ENCODE measurements around the gene PCDHA5. TPM values are rescaled to one million over a fixed set of nuclear protein-coding genes. Genes with fewer than 3 reads are reported as not detected.

PCDHA5 gene
- total RNA-seq, 1 experiment from 2014 or later, result 0.33 TPM

- Histone ChIP-seq H3K27me3 (ENCODE audit: insufficient read depth, low read length) (no peaks in the 10 kb centered on the region), H3K4ac (ENCODE audit: low read depth, low read length) (no peak within 1 kb of the TSS)
These were observed 6.4 kb downstream of the PCDHA5 start, which contains the start of gene PCDHA6 for GRCh38 chr5:140827704-140828361. Gene PCDHA6 (plus strand): TSS chr5:140827960. CDS start chr5:140828092, 132 bp downstream.

More at GRCh38 chr5:140827704-140828361, 6.4 kb downstream of the PCDHA5 start, which contains the start of gene PCDHA6:
- H2AFZ ChIP-seq (ENCODE audit: low read length), result no peak within 1 kb of the TSS
- H3K56ac ChIP-seq (ENCODE audit: insufficient read length, low read depth, low read length), result no peak within 1 kb of the TSS
- H3K27ac Mint-ChIP-seq, result peak within 1 kb of the TSS in 1 of 3 experiments; percentile 97; a peak in 3 of 7 replicates
- peak; percentile 63 for TF ChIP-seq CTCF (conservative IDR thresholded peaks at IDR 0.05)
- WGBS (ENCODE audit: extremely low coverage, insufficient read length, low lambda C conversion rate), result no CpG with 5 or more reads among the region's 27 CpGs
- H4K5ac ChIP-seq (ENCODE audit: insufficient read length, low read depth, low read length), result no peak within 1 kb of the TSS
- no peak within 1 kb of the TSS for H2BK5ac ChIP-seq (ENCODE audit: insufficient read length, low read length)
- H2BK15ac ChIP-seq (ENCODE audit: low read depth, low read length), result no peak within 1 kb of the TSS
- H3K9ac ChIP-seq (ENCODE audit: extremely low read depth, insufficient read length, low read length), result no peak within 1 kb of the TSS
- no peak within 1 kb of the TSS for H2BK120ac ChIP-seq (ENCODE audit: low read depth, low read length, poor library complexity, severe bottlenecking)
- no peak for DNase-seq
- peaks cover 3% of the 10 kb centered on the region for H3K23me2 ChIP-seq (ENCODE audit: insufficient read length, low read depth, low read length, poor library complexity, severe bottlenecking)
- no peaks in the 10 kb centered on the region for H3K9me3 ChIP-seq (ENCODE audit: control insufficient read depth, low read depth, low read length)
- no peaks in the 10 kb centered on the region for H3K27me3 Mint-ChIP-seq (ENCODE audit: low read depth)
- H3K18ac ChIP-seq (ENCODE audit: insufficient read length, low read depth, low read length), result no peak within 1 kb of the TSS
- no peaks in the 10 kb centered on the region for H4K20me1 ChIP-seq (ENCODE audit: control insufficient read depth, insufficient read depth, insufficient read length)
- H3K4me1 ChIP-seq (ENCODE audit: insufficient read depth, low read length), result no peaks in the 10 kb centered on the region
- no peak within 1 kb of the TSS for H2AK5ac ChIP-seq (ENCODE audit: insufficient read length, low read length)
- H3K23ac ChIP-seq (ENCODE audit: insufficient read length, low read depth, low read length), result no peak within 1 kb of the TSS
- no peaks in the 10 kb centered on the region for H3K79me1 ChIP-seq (ENCODE audit: insufficient read depth, low read depth, low read length, poor library complexity, severe bottlenecking)
- peaks cover 15 to 31% (median 18%) of the 10 kb centered on the region in 3 experiments for H3K36me3 Mint-ChIP-seq (ENCODE audit: insufficient read depth in 1 of 3, low read depth in 3 of 3)
- H3K4me3 Mint-ChIP-seq, result peak within 1 kb of the TSS; percentile 76 to 88
- no peak within 1 kb of the TSS for H3T11ph ChIP-seq (ENCODE audit: low read length)
- no peak within 1 kb of the TSS for H2BK20ac ChIP-seq (ENCODE audit: low read depth, low read length, poor library complexity, severe bottlenecking)
- no peak within 1 kb of the TSS for H4K91ac ChIP-seq (ENCODE audit: insufficient read length, low read depth, low read length)
- no peaks in the 10 kb centered on the region for H3K79me2 ChIP-seq (ENCODE audit: insufficient read depth, low read length)
- peaks cover 0 to 11% of the 10 kb centered on the region in 2 experiments; a peak in 2 of 4 replicates for H3K4me1 Mint-ChIP-seq
- no peak within 1 kb of the TSS for H4K8ac ChIP-seq (replicated peaks; ENCODE audit: insufficient read length, low read depth, low read length)
- H2BK12ac ChIP-seq (ENCODE audit: insufficient read length, low read depth, low read length), result no peak within 1 kb of the TSS
- H3K27ac ChIP-seq (ENCODE audit: insufficient read length, low read depth, low read length), result no peak within 1 kb of the TSS
- H3K9me3 Mint-ChIP-seq, result peaks cover 19 to 20% of the 10 kb centered on the region in 2 experiments
- no peak within 1 kb of the TSS for H3K4me2 ChIP-seq (ENCODE audit: insufficient read depth, insufficient read length, low read length)
- peak within 1 kb of the TSS; percentile 76; the same call in 1 of the 2 replicates for H3K14ac ChIP-seq (ENCODE audit: insufficient read depth, low read length)

All from H9 (cell line).